Measurements from ENCODE around the gene MYPOP.

DNA sequence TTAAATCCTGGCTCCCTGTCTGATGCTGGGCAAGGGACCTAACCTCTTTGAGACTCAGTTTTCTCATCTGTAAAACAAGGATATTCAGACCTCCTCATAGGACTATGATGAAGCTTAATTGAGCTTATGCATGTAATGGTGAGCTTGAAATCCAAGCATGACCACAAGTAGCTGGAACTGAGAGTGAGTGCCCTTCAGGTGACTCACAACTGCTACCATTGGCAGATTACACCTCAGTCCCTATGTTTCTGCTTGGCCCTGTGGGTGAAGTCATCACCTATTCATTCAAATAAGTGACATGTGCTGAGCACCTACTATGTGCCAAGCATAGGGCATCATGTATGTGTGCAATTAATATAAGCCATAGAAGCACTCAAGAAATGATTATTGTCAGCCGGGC lies 45.5 kb upstream of the MYPOP start:
- TF ChIP-seq CTCF (IDR thresholded peaks at IDR 0.05), result no peak
- no peak for TF ChIP-seq POLR2A (IDR thresholded peaks at IDR 0.05)
